GM18502 (cell line): ENCODE measurements around the gene PTPRF.

ENCODE experiments used
- ATAC-seq: cut with Tn5 transposase; IDR thresholded peaks from one replicate; pipeline ENCODE4 v1.9.1; 2021; ENCODE audit warnings: mild to moderate bottlenecking; ENCODE audit not compliant: unreplicated experiment, poor library complexity

Gene PTPRF

DNA sequence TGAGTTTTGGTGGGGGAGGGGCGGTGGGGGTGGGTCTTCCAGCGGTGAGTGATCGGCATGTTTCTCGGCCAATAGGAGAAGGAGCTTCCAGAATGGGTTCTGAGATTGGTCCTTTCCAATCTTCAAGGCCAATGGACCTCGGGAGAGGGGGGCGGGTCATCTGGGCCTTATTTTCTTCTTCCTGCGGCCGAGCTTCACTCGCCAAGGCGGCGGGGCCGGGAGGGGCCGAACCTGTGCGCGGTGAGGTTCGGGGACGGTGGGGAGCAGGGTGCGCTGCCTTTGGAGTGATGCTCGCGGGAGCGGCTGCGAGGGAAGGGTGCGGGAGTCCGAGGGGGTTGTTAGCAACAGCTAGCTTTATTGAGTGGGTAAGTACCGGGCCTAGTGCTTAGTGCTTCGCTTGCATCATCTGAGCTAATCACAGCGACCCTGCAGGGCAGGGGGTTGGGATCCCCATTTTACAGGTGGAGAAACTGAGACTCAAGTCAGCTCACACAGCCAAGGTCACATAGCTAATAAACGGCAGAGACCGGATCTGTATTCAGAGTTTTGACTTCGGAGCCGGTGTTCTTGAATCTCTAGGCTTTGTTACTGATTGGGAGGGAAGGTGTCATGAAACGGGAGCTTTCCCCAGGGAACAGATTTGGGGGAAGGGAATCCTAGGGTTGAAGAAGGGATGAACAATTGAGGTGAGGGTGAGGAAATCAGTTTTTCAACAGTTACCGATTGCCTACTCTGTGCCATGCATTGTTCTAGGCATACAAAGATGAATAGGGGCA lies 119.8 kb downstream of the PTPRF start:
- peak; percentile 73 for ATAC-seq

DNA sequence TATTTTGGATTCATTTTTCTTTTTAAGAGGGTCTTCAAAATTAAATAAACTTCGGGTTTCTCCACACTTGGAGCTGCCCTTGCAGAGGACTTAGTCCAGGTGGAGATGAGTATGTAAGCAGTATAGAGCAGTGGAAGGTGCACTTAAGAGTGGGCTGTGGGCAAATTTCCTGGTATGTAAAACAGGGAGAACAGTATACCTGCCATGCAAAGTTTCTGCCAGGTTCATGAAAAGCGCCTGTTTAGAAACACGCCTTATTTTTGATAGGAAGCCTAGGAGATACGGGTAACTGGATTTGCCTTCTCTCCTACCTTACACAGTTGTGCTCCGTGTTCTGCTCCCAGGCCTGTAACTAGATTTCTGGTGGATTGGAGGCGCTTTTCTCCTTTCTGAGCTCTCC lies 120.5 kb downstream of the PTPRF start:
- ATAC-seq = no peak

DNA sequence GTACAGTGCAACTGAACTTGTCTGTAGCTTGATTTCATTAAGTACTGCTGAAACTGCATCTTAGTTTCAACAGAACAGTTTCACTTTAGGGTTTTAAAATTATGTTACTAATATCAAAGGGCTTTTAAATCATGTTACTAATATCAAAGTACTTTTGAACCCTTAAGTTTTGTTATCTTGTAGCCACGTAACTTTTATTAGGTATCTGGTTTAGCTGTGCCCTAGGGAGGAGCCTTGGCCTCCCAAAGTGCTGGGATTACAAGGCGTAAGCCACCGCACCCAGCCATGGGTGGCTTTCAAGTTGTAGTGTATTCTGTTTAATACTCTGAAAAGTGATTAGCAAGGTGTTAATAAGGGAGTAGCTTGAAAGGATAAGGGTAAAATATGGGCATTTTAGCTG lies 121.2 kb downstream of the PTPRF start:
- ATAC-seq = no peak

- ATAC-seq = no peak
Observed at GRCh38 chr1:43653339-43653738, 122.7 kb downstream of the PTPRF start.

DNA sequence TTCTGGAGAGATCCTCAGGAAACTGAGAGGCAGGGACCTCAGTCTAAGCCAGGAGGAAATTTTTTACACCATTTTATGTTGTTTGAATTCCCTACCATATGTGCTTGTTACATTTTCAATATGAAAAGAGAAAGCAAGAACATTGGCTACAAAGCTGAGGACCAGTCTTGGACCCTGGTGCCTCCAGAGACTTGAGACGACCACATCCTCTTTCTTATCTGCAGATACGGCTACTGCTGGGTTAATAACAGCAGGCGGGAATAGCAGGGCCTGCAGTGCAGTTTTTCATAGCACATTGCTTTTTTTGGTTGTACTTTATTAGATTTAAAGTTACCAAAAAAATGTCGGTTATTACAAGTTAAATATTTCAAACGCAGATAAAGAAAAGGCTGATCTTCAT lies 123.2 kb downstream of the PTPRF start:
- no peak for ATAC-seq

GRCh38 chr1:43655953-43656352 lies 125.3 kb downstream of the PTPRF start:
- ATAC-seq = no peak

- ATAC-seq = no peak
Observed at GRCh38 chr1:43659212-43660166, 128.8 kb downstream of the PTPRF start.

- no peak for ATAC-seq
Observed at GRCh38 chr1:43660355-43660754, 129.7 kb downstream of the PTPRF start.

DNA sequence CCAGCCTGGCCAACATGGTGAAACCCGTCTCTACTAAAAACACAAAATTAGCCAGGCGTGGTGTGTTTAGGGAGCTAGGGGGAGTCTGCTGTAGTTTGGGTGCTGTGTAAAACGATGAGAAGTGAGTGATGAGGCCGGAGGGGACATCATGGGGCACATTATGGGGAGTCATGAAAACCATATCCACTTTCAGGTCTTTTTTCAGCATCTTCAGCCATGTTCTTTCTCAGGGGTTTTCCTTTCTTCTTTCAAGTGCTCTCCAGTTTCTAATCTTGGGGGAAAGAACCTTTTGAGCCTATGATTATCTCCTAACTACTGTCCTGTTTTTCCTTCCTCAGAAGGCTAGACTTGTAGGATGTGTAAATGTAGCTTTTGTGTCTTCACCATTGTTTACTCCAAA lies 133.7 kb downstream of the PTPRF start:
- ATAC-seq = no peak

GRCh38 chr1:43666608-43667007 lies 135.9 kb downstream of the PTPRF start:
- ATAC-seq = no peak

DNA sequence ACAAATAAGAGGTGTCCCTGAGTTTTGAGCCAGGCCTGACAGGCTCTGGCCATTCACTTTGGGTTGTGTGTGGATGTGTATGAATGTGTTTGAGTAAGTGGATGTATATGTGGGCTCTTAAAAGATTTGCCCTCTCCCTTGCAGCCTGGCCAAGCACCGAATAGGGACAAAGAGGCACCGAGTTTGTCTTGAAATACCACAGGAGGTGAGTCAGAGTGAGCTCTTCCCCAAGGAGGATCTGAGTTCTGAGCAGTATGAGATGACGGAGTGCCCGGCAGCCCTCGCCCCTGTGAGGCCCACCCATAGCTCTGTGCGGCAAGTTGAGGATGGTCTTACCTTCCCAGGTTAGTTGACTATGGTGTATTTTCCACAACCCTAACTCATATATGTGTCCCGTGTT lies 138.3 kb downstream of the PTPRF start:
- ATAC-seq = no peak

GRCh38 chr1:43669878-43670277 lies 139.2 kb downstream of the PTPRF start:
- no peak for ATAC-seq

GRCh38 chr1:43671193-43671592 lies 140.5 kb downstream of the PTPRF start:
- no peak for ATAC-seq

DNA sequence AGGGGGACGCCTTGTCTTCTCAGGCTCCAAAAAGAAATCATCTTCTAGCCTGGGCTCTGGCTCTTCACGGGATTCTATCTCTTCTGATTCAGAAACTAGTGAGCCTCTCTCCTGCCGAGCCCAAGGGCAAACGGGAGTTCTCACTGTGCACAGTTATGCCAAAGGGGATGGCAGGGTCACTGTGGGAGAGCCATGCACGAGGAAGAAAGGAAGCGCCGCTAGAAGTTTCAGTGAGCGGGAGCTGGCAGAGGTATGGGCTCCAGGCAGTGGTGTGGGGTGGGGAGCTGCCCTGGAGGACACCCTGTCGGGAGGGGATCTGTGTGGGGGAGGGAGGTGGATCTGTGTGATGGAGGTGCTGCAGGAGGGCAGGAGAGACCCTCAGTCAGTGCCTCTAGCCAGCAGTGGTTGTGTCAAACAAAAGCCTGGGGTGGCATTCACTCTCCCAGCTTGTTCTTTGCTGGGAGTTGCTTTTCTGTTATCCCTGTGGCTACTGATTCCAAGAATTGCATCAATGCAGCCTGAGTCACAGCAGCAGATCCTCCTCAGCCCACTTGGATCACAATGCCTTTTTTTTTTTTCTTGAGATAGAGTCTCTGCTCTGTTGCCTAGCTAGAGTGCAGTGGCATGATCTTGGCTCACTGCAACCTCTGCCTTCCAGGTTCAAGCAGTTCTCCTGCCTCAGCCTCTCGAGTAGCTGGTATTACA lies 141.1 kb downstream of the PTPRF start:
- no peak for ATAC-seq

DNA sequence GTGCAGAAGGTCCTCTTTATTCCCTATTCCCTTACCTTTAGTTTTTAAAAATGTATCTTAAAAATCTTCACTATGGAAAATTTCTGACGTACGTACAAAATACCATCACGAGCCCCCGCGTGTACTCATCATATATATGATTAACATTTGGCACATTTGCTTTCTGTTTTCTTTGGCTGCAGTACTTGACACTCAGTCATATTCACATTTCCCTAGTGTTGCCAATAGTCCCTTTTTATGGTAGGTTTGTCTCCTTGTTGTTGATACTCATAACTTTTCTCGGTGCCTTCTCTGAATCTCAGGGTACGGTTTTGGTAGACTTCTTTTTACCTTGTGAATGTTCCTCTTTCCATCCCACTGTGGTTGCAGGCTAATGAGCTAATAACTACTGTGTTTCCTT lies 142.6 kb downstream of the PTPRF start:
- no peak for ATAC-seq
